ENCODE results near the gene PPIB. TPM values are rescaled to one million over a fixed set of nuclear protein-coding genes. Genes with fewer than 3 reads are reported as not detected.

PPIB gene
- 177 TPM for total RNA-seq

GRCh38 chr15:64162869-64163658, at the start of gene PPIB:
Gene PPIB, minus strand, starts transcription at chr15:64163022. Its CDS starts 36 bp downstream, at chr15:64162986.
- peak; percentile 98 for DNase-seq

- DNase-seq = no peak
Measured at GRCh38 chr15:64211696-64212095, 48.9 kb upstream of the PPIB start.

GRCh38 chr15:64210371-64210770, 47.5 kb upstream of the PPIB start:
- no peak for DNase-seq

- DNase-seq = peak; percentile 57
Measured at GRCh38 chr15:64209680-64210334, 47.0 kb upstream of the PPIB start.

- DNase-seq = no peak
Measured at GRCh38 chr15:64205202-64205601, 42.4 kb upstream of the PPIB start.

GRCh38 chr15:64197425-64197824, 34.6 kb upstream of the PPIB start:
- no peak for DNase-seq

GRCh38 chr15:64193971-64194370, 31.1 kb upstream of the PPIB start:
- DNase-seq = no peak

GRCh38 chr15:64191971-64192830, 29.4 kb upstream of the PPIB start:
- DNase-seq = no peak

GRCh38 chr15:64187396-64188191, 24.8 kb upstream of the PPIB start:
- no peak for DNase-seq

GRCh38 chr15:64185146-64185911, 22.5 kb upstream of the PPIB start:
- DNase-seq = no peak

- no peak for DNase-seq
Measured at GRCh38 chr15:64182859-64183370, 20.1 kb upstream of the PPIB start.

- DNase-seq = peak; percentile 15
Measured at GRCh38 chr15:64180235-64180824, 17.5 kb upstream of the PPIB start.

- peak; percentile 25 for DNase-seq
Measured at GRCh38 chr15:64166102-64166890, 3.5 kb upstream of the PPIB start.

- DNase-seq = no peak
Measured at GRCh38 chr15:64164436-64164835, 1.6 kb upstream of the PPIB start.

- no peak for DNase-seq
Measured at GRCh38 chr15:64163659-64164362, 989 bp upstream of the PPIB start.

- no peak for DNase-seq
Measured at GRCh38 chr15:64162478-64162868, 349 bp downstream of the PPIB start.

GRCh38 chr15:64161688-64162477, 939 bp downstream of the PPIB start:
- no peak for DNase-seq

Data from tongue (tissue), 2 donors.